HG02938 (cell line): ENCODE data around the gene TRABD2B.

Experiments
- ATAC-seq: cut with Tn5 transposase; IDR thresholded peaks from one replicate; pipeline ENCODE4 v1.9.1; 2021; ENCODE audit warnings: mild to moderate bottlenecking, moderate library complexity; ENCODE audit not compliant: unreplicated experiment

TRABD2B gene

DNA sequence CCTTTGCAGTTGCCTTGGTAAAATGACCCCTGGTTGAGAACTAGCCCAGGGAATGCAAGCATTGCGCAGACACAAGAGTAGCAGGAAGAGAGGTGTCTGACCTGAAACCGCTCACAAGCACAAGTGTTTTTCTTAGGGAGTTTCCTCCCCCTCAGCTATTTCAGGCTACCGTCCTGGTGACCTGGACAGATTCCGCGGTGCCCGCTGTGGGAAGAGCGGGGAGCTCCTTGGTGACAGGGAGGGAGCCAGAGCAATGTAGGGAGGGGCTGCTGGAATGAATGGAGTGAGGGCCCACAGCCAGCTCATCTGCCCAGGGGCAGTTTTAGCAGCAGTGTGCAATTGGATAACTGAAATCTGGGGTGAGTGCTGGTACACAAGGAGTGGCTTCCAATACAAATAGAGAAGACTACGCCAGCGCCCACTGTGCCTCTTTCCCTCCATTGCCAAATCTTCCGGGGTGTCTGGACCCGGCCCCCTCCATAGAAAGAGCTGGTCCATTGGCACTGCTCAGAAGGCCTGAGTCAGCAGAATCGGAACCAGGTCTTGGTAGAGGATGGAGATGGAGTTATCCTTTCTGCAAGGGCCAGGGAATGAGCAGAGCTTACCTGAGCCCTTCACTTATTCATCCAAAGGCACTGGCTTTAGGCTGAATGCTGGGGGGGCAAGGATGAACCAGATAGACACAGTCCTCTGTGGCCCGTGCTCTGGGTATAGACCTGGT is 82.8 kb downstream of the TRABD2B start:
- ATAC-seq = no peak

DNA sequence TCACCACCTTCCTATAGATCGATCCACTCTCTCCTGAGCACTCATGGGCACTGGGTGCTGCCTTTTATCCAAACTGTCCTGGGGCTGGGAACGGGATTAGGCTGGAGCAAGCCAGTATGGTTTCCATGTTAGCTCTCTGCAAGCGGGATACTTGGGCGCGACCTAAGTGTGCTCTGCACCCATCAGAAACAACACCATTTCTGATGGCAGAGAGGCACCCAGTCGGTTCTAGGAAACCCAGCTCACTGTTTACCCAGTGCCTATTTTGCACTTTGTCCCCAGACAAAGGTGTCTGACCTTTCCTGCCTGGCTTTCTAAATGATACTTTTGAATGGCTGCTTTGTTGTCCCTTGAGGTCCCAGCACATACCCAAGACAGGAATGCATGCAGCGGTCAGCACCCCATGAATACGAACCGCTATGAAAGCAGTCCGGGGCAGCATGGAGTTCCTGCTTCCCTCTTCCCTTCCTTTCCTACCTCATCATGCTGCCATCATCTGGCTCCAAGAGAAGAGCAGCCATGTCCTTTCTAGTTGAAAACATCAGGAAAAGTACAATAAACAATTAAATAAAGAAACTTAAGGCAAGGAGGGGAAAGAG is 83.9 kb downstream of the TRABD2B start:
- ATAC-seq = no peak

GRCh38 chr1:47912756-47913155 is 84.4 kb downstream of the TRABD2B start:
- ATAC-seq = no peak

DNA sequence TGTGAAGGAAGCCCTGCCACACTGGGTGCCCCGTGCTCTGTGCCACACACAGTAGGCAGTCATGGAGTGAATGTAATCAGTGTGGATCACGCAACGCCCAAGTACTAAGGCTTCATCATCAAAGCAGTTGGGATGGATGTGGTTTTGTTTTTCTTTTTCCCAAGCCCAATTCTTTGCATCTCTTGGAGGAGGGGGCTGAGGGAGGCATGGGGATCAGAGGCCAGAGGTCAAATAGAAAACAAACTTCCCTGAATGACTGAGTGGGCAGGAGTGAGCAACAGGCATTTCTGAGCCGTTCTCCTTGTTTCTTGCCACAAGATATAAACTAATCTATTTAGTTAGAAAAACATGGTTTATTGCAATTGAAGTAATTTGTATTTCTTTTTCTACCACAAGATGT is 85.3 kb downstream of the TRABD2B start:
- ATAC-seq = no peak

DNA sequence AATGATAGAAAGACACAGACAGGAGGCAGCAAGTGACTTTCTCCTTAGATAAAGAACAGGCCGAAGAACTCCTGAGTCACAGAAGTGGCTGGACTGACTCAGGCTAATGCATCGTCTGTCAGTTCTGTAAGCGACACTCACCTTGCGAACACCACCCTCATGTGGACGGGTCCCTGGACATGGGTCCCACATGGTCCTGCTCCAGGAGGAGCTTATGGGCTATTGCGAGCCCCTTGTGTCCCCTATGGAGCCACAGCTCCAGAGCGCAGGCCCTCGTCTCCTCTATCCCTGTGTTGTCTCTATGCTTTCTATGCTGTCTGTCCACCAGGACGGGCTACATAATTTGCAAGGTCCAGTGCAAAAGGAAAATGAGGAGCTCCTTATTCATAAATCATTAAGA is 85.8 kb downstream of the TRABD2B start:
- ATAC-seq = no peak

GRCh38 chr1:47908258-47908657 is 88.9 kb downstream of the TRABD2B start:
- no peak for ATAC-seq

- no peak for ATAC-seq
These were observed 90.0 kb downstream of the TRABD2B start for GRCh38 chr1:47907177-47907528.

GRCh38 chr1:47906527-47907176 is 90.5 kb downstream of the TRABD2B start:
- ATAC-seq = no peak

- ATAC-seq = no peak
These were observed 91.2 kb downstream of the TRABD2B start for GRCh38 chr1:47906009-47906432.

DNA sequence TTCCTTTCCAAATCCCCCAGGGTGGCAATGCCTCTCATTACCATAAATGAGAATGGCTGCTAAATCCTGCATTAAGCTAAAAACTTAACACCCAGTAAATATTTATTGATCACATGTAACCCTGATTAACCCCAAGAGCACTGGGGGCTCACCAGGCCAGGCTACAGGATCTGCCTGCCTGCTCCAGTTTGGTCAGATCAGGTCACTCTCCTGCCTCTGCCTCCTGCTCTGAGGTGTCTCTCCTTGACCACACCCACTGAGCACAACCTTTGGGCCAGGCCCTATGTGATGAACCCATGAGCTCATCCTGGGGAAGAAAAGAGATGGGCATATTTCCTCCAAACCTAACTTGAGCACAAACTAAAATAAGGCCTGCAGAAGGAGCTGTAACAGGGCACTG is 93.5 kb downstream of the TRABD2B start:
- ATAC-seq = no peak

- no peak for ATAC-seq
These were observed 96.1 kb downstream of the TRABD2B start for GRCh38 chr1:47901001-47901575.

- ATAC-seq = no peak
These were observed 98.9 kb downstream of the TRABD2B start for GRCh38 chr1:47898133-47898845.

GRCh38 chr1:47895279-47896125 is 101.7 kb downstream of the TRABD2B start:
- no peak for ATAC-seq

DNA sequence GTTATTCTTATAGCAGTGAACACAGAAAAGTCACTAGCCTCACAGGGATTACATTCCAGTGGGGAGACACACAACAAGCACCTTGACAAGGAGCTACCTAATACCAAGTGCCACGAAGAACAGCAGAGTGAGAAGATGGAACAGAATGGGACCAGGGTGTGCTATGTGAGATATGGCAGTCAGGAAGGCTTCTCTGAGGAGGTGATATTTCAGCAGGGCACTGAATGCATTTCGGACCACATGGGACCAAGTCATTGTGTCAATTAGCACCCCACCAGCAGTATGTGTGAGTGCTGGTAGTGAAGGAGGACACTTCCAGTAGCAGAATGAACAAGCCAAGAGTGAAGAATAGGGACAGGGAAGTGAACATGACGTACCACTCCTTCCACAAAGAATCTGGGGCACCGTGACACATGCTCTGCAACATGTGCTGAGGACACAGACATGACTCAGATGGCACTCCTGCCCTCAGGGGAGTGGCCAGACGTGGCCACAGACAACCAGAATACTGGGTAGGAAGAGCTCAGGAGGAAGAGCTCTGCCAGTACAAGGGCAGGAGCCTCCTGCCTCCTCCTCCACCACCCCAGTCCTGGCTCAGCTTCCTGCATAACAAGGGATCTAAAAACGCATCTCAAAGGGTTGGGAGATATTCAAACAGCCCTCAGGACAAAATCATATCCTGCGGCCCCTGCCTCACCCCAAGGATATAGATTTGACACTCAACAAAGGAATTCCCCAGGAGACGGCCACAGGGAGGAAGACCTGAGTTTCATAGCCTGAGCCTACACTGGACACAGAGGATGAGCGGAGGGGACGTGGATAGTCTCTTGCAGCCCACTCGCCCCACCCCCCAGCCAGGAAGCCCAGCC is 102.5 kb downstream of the TRABD2B start:
- no peak for ATAC-seq

- no peak for ATAC-seq
These were observed 103.8 kb downstream of the TRABD2B start for GRCh38 chr1:47893412-47893811.

- ATAC-seq = no peak
These were observed 106.4 kb downstream of the TRABD2B start for GRCh38 chr1:47890779-47891178.

DNA sequence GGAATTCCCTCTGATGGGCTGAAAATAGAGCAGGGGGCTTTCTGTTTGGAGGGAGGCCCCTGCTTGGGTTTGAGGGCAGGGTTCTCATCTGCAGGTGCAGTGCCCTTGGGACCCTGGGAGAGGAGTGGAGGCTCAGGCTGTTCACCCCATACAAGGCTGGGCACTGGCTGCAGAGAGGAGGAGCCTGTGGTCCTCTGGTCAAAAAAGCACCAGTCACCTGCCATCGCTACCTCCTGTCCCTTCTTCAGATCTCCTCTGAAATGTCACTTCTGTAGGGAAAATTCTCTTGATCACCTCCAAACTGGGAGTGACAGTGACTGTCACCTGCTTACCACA is 108.9 kb downstream of the TRABD2B start:
- ATAC-seq = no peak

GRCh38 chr1:47887475-47888293 is 109.5 kb downstream of the TRABD2B start:
- no peak for ATAC-seq

- ATAC-seq = no peak
These were observed 110.1 kb downstream of the TRABD2B start for GRCh38 chr1:47887060-47887459.
